Astrocyte of the spinal cord (primary cell): ENCODE data around the gene TIMELESS.

ENCODE experiments used
- DNase-seq: peaks from one replicate; pipeline ENCODE4 v3.0.0; 2011; ENCODE audit warnings: low read depth, low spot score
- H3K4me3 ChIP-seq: 2 replicates; pipeline ENCODE4 v1.5.1; 2011; ENCODE audit warnings: low read depth, mild to moderate bottlenecking, low read length, moderate library complexity
- in situ Hi-C: cut with HindIII; loops from 2 replicates; pipeline ENCODE4 v1.10.0; 2017; ENCODE audit warnings: low sequenced_read_pairs
- TF ChIP-seq, protein P1 (sequence below): IDR thresholded peaks from 2 replicates; pipeline ENCODE4 v1.5.1; 2012; ENCODE audit warnings: low read depth, mild to moderate bottlenecking, low read length, inconsistent platforms

TIMELESS gene

DNA sequence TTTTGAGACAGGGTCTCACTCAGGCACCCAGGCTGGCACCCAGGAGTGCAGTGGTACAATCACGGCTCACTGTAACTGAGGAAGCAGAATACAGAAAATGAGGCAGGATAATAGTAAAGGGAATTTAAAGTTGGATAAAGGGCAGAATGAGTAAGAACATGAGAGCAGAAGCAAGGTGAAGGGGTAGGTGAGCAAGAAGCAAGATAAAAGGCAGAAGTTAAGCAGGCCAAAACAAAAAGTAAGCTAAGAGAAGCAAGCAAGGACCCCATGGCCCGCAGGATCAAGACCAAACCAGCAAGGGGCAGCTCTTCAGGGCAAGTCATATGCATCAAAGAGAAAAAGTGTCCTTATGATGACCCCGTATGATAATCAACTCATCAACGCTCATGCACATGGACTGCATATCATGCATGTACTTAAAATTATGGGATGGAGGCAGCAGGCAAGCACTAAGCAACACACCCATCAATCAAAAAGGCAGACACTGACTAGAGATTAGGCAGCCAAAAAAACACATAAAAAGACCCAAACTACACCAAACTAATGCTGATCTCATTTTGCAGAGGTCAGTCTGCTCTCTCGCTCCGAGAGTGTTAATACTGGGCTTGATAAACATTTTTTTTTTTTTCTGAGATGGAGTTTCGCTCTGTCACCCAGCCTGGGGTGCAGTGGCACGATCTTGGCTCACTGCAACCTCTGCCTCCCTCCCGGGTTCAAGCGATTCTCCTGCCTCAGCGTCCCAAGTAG, 11.6 kb downstream of the TIMELESS start:
- TF ChIP-seq, protein P1, sequence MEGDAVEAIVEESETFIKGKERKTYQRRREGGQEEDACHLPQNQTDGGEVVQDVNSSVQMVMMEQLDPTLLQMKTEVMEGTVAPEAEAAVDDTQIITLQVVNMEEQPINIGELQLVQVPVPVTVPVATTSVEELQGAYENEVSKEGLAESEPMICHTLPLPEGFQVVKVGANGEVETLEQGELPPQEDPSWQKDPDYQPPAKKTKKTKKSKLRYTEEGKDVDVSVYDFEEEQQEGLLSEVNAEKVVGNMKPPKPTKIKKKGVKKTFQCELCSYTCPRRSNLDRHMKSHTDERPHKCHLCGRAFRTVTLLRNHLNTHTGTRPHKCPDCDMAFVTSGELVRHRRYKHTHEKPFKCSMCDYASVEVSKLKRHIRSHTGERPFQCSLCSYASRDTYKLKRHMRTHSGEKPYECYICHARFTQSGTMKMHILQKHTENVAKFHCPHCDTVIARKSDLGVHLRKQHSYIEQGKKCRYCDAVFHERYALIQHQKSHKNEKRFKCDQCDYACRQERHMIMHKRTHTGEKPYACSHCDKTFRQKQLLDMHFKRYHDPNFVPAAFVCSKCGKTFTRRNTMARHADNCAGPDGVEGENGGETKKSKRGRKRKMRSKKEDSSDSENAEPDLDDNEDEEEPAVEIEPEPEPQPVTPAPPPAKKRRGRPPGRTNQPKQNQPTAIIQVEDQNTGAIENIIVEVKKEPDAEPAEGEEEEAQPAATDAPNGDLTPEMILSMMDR, result no peak
- in situ Hi-C loops, result no loop called here
- no peak for DNase-seq
- H3K4me3 ChIP-seq, result no peak overlapping the region

GRCh38 chr12:56434828-56435227, 14.4 kb downstream of the TIMELESS start:
- no peak for DNase-seq
- in situ Hi-C loops, result no loop called here
- no peak overlapping the region for H3K4me3 ChIP-seq
- TF ChIP-seq, protein P1, result no peak

GRCh38 chr12:56431850-56432249, 17.4 kb downstream of the TIMELESS start:
- H3K4me3 ChIP-seq, result no peak overlapping the region
- in situ Hi-C loops, result no loop called here
- TF ChIP-seq, protein P1, result no peak
- DNase-seq, result no peak

DNA sequence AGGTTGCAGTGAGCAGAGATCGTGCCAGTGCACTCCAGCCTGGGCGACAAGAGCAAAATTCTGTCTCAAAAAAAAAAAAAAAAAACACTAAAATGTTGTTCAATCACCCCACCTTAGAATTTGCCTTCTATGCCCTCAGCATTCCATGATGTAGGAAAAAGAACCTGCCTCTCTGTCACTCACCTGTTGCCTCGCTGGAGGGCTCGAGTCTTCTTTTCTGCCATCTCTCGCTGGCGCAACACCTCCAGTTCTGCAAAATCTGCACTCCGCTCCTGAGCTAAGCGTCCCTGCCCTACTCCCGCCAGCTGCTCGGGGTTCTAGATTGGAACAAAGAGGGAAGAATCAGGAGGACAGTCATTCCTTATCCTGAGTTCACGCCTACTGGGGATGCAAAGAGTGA, 17.9 kb downstream of the TIMELESS start:
- no peak overlapping the region for H3K4me3 ChIP-seq
- TF ChIP-seq, protein P1, result no peak
- in situ Hi-C loops, result no loop called here
- DNase-seq, result no peak

DNA sequence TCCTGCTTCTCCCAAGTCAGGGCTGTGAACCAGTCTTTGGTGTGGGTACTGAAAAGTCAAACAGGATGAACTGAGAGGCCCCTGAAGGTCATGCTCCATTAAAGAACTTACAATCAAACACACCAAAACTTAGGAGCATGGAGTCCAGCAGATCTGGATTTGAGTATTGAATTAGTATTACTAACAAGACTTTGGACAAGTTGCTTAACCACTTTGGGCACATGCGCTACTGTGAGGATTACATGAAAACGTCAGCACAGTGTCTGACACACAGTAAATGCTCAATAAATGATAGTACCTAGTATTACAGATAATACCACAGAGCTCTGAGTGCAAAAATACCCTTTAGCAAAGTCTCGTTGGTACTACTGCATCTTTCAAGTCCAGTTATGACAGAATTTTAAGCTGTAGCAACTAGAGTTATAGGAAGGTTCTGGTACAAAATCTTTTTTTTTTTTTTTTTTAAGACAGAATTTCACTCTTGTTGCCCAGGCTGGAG, 23.2 kb downstream of the TIMELESS start:
- DNase-seq, result no peak
- TF ChIP-seq, protein P1, result no peak
- in situ Hi-C loops, result no loop called here
- H3K4me3 ChIP-seq, result no peak overlapping the region

GRCh38 chr12:56425193-56425592, 24.0 kb downstream of the TIMELESS start:
- in situ Hi-C loops, result no loop called here
- H3K4me3 ChIP-seq, result no peak overlapping the region
- no peak for DNase-seq
- TF ChIP-seq, protein P1, result no peak
